Neuron (in vitro differentiated cells): ENCODE measurements around the gene EPS8.

ENCODE experiments used
- H2AFZ ChIP-seq: one replicate; pipeline ENCODE4 v1.6.1; 2013; ENCODE audit warnings: low read depth, mild to moderate bottlenecking, inconsistent platforms, low read length, moderate library complexity
- H3K27me3 ChIP-seq: one replicate; pipeline ENCODE4 v1.6.1; 2013; ENCODE audit warnings: low read length; ENCODE audit not compliant: insufficient read depth
- H3K36me3 ChIP-seq: one replicate; pipeline ENCODE4 v1.6.1; 2013; ENCODE audit warnings: low read length; ENCODE audit not compliant: insufficient read depth
- H3K4me1 ChIP-seq: one replicate; pipeline ENCODE4 v1.6.1; 2013; ENCODE audit warnings: low read length; ENCODE audit not compliant: insufficient read depth
- H3K4me3 ChIP-seq: 2 replicates; pipeline ENCODE4 v1.5.1; 2013; ENCODE audit warnings: mild to moderate bottlenecking, low read length, moderate library complexity
- H3K9me3 ChIP-seq: one replicate; pipeline ENCODE4 v1.6.1; 2013; ENCODE audit warnings: low read length

EPS8 gene

DNA sequence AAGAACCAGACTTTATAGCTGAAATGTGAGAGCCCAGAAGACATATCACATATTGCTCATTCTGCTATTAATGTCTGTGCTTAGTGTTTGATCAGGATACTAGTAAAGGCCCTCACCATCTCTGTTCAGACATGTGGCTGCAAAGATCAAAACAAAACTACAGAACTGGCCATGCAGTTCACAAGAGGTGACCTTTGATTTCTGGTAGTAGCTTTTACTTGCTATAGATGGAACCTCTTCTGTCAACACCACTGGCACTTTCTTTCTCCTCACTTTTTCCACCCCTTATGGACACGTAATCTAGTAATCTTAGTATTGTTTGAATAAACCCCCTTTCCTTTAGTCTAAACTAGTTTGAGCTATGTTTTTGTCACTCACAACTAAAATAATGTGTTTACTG, 214.8 kb downstream of the EPS8 start:
- no peak overlapping the region for H2AFZ ChIP-seq
- H3K27me3 ChIP-seq = no peaks in the 10 kb centered on the region
- no peaks in the 10 kb centered on the region for H3K9me3 ChIP-seq
- H3K36me3 ChIP-seq = no peaks in the 10 kb centered on the region
- H3K4me1 ChIP-seq = no peaks in the 10 kb centered on the region
- no peak overlapping the region for H3K4me3 ChIP-seq
